Epithelial cell of proximal tubule (primary cell): ENCODE results near the gene CDC14B. TPM values are rescaled to one million over a fixed set of nuclear protein-coding genes. Genes with fewer than 3 reads are reported as not detected.

Experiments used
- DNase-seq: peaks from one replicate; pipeline ENCODE4 v3.0.0-alpha.2; 2011; ENCODE audit warnings: low read depth
- H3K4me3 ChIP-seq: 2 replicates; pipeline ENCODE4 v1.5.1; 2011; ENCODE audit warnings: low read depth, mild to moderate bottlenecking, low read length
- total RNA-seq: library from RNA; depleted of rRNA; stranded (reverse); fragments of >200 nt; gene quantifications from 2 replicates; pipeline ENCODE4 v1.2.3, GENCODE V29; 2015
- TF ChIP-seq, protein P1 (sequence below): conservative IDR thresholded peaks from 2 replicates; pipeline ENCODE4 v1.5.1; 2012; ENCODE audit warnings: low read depth, mild to moderate bottlenecking, low read length

CDC14B gene
- total RNA-seq, 1 donor from 2014 or later = 9.1 TPM

DNA sequence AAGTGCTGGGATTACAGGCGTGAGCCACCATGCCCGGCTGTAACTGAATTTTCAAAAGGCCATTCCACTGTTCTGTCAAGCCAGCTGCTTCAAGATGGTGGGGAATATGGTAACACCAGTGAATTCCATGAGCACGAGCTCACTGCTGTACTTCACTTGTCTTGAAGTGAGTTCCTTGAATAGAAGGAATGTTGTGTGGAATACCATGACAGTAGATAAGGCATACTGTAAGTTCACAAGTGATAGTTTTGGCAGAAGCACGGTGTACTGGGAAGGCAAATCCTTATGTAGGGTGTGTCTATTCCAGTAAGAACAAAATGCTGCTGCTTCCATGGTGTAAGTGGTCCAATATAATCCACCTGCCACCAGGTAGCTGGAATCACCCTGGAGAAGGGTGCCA, 42.1 kb upstream of the CDC14B start:
- H3K4me3 ChIP-seq = no peak overlapping the region
- TF ChIP-seq, protein P1, sequence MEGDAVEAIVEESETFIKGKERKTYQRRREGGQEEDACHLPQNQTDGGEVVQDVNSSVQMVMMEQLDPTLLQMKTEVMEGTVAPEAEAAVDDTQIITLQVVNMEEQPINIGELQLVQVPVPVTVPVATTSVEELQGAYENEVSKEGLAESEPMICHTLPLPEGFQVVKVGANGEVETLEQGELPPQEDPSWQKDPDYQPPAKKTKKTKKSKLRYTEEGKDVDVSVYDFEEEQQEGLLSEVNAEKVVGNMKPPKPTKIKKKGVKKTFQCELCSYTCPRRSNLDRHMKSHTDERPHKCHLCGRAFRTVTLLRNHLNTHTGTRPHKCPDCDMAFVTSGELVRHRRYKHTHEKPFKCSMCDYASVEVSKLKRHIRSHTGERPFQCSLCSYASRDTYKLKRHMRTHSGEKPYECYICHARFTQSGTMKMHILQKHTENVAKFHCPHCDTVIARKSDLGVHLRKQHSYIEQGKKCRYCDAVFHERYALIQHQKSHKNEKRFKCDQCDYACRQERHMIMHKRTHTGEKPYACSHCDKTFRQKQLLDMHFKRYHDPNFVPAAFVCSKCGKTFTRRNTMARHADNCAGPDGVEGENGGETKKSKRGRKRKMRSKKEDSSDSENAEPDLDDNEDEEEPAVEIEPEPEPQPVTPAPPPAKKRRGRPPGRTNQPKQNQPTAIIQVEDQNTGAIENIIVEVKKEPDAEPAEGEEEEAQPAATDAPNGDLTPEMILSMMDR = no peak
- DNase-seq = no peak

DNA sequence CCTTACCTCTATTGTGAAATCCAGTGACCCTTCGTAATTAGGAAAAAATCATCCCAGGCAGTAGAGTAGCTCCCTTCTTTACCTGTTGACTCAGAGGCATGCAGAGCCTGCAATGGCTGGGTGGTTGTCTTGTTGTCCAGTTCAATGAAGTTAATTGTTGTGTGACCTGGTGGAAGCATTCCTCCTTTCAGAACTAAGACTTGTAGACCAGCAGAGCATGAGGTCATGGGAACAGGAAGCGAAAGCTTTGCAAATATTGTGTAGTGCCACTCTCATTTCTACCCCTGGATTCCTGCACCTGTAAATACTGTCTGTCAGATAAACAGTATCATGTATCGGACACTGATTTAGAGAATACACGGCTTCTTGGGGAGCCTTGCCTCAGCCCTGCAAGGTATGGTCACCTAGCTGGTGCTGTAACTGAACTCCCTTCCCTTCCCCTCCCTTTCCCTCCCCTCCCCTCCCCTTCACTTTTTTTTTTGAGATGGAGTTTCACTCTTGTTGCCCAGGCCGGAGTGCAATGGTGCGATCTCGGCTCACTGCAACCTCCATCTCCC, 41.1 kb upstream of the CDC14B start:
- DNase-seq = peak; percentile 83
- no peak overlapping the region for H3K4me3 ChIP-seq
- TF ChIP-seq, protein P1 = no peak

DNA sequence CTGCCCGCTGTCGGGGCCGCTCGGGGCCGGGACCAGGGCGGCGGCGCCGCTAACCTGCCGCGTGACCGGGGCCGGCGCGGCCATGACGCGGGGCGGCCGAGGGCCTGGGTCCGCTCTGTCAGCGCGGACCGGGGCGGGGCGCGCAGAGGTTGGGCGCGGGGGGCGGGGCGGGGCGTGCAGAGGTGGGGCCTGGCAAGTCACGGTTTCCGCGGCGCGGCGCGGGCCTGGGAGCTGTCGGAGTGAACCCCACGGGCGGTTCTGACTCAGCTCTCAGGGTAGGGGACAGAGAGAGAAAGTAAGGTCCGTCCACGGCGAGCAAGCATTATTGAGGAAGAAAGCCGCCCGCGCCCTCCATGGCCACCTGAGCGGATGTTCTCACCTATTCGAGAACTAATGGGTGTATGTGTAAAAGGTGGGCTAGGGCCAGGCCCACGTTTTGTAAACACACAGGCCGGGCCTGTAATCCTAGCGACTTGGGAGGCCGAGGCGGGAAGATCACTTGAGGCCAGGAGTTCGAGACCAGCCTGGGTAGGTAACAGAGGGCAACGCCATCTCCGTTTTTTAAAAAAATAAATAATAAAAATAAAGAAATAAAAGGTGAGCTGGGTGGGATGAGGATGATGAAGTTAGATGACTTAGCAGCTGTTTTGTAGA, 35.7 kb upstream of the CDC14B start, which contains the start of gene PRXL2C:
TSS of gene PRXL2C (minus strand) at position 120 of the 654 bp plus-strand sequence. CDS start at position 84, 36 bp downstream.
- TF ChIP-seq, protein P1 = peak; percentile 0
- DNase-seq = no peak
- peak within 1 kb of the TSS; percentile 82 for H3K4me3 ChIP-seq

DNA sequence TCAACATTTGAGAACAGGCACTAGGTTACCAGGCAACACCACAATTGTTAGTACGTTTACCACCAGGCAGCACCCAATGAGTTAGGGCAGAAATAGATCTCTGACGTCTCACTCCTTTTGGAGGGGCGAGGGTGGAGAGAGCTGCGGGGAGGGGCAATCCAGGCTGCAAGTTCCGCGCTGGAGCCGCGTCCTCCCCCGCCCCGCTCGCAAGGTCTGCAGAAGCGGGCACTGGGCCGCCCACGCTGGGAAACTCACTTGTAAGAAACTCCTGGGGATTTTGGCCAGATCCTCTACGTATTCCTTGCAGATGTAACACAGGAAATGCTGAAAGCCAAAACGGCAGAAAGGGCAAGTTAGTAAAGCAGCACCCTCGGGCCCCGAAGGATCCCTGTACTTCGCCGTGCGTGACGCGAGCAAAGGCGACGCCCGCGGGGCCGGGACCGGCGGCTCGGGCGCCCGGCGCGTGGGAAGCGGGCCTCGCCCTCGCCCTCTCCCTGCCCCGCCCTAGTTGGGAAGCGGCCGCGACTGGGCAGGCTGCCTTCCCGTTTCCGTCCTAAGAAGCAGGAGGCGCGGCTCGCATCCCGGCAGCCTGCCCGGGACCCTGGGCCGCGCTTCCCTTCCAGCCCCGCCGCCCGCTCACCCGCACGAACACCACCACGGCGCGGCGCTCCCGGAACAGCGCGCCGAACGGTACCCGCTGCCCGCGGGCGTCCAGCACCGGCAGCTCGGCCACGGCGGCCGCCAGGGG, 35.0 kb upstream of the CDC14B start:
- peak overlapping the region; percentile 82 for H3K4me3 ChIP-seq
- no peak for DNase-seq
- TF ChIP-seq, protein P1 = peak; percentile 1

DNA sequence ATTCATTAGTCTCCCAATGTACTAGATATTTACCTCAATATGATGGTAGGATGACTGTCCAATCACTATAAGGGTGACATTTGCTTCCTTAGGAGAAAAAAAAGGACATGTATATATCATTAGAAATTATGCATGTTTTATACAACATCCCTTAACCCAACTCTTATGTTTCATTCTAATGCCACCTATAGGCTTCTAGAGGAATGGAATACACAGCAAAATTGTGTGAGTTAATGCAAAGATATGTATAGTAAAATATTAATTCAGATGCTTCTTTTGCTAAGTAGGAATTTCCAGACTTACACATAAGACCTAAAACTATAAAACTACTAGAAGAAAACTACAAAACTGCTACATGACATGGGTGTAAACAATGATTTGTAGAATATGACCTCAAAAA, 32.0 kb upstream of the CDC14B start:
- TF ChIP-seq, protein P1 = peak; percentile 42
- H3K4me3 ChIP-seq = no peak overlapping the region
- DNase-seq = no peak

DNA sequence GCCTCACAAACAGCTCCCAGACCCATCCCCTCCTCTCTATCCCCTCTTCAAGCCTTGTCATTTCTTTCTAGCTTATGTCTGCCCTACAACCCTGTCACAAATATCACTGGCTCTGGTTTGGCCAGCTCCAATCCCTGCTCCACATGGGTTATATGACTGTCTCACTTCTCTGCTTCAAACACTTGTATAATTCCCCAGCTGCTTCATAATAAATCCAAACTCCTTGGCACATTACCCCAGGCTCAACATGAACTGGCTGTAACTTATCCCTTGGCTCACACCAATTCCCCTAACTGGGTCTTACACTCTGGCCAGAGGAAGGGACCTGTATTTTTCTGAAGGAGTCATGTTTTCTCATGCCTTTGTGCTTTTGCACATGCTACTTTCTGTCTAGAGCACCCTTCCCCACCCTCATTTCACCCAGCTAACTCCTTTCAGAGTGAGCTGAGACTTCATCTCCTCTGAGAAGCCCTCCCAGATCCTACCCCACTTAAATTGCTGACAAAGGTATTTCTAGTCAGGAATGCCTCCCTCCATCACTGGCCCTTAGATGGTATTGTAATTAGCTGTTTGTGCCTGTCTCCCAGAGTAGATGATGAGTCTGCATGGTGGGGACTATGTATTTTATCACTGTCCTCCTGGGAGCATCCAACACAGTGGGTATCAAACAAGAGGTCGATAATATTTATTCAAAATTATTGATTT, 30.1 kb upstream of the CDC14B start:
- H3K4me3 ChIP-seq = no peak overlapping the region
- no peak for DNase-seq
- TF ChIP-seq, protein P1 = no peak
